Spleen (tissue), 7 donors: ENCODE data around the gene EGFR.

Experiments used
- CTCF ChIP-seq, 11 experiments: fragments of 200-600 bp in 7 of 11; fragments of 450-650 bp in 4 of 11; sonication (generic) in 4 of 11; IDR thresholded peaks in 8 of 11; conservative IDR thresholded peaks in 3 of 11; 1 replicate in 7 of 11; 2 replicates in 4 of 11; pipeline versions ENCODE4 v1.4.0 to v1.8.0; 2016 to 2021; ENCODE audit warnings: antibody characterized with exemption in 11 of 11, inconsistent platforms in 4 of 11, mild to moderate bottlenecking in 1 of 11
- POLR2A ChIP-seq, 3 donors: fragments of 450-650 bp; IDR thresholded peaks; one replicate each; pipeline ENCODE4 v1.5.1; 2017; ENCODE audit warnings: antibody characterized with exemption in 3 of 3, mild to moderate bottlenecking in 1 of 3
- donor health status: DM: no; HTN: no; CAD: no; lungs with moderate emphysema.
- donor health status: DM: no; HTN: no; CAD: no.
- donor health status: DM: no; HTN: no; CAD: no.

GRCh38 chr7:55095672-55096071 is 76.9 kb downstream of the EGFR start:
- TF ChIP-seq CTCF (IDR thresholded peaks at IDR 0.05 in 8 of 11, conservative IDR thresholded peaks at IDR 0.05 in 3 of 11) (no peak), POLR2A (IDR thresholded peaks at IDR 0.05) (no peak)
